Muscle of back (tissue), 11 donors: ENCODE measurements around the gene SUPT3H. TPM values are rescaled to one million over a fixed set of nuclear protein-coding genes. Genes with fewer than 3 reads are reported as not detected.
"Not testable (repeated sequence)": the region's sequence is repeated elsewhere in the genome, so short reads cannot be mapped to it uniquely, and the experiment has no call there.

Source experiments
- DNase-seq, 3 donors: peaks; one replicate each; pipeline versions ENCODE4 v3.0.0 to v3.0.0-alpha.2; 2013
- polyA plus RNA-seq, 10 donors: library from polyadenylated mRNA; unstranded; fragments of 120-200 nt; gene quantifications; one replicate each; pipeline ENCODE4 v1.2.1, GENCODE V29; 2013; ENCODE audit not compliant: insufficient read length in 10 of 10

Gene SUPT3H
- polyA plus RNA-seq, 10 donors = 9.7 to 13.7 (median 11.6) TPM

- no peak for DNase-seq
Measured at GRCh38 chr6:45326698-45327417, 50.9 kb downstream of the SUPT3H start.

GRCh38 chr6:45323656-45324224 lies 54.0 kb downstream of the SUPT3H start:
- DNase-seq = no peak

DNA sequence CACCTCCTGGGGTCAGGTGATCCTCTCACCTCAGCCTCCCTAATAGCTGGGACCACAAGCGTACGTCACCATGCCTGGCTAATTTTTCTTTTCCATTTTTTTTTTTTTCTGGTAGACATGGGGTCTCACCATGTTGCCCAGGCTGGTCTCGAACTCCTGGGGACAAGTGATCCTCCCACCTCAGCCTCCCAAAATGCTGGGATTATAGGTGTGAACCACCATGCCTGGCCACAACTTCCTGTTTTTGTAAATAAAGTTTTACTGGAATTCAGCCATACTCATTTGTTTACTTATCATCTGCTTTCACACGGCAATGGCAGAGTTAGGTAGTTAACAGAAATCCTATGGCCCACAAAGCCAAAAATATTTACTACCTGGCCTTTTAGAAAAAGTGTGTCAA lies 57.4 kb downstream of the SUPT3H start:
- DNase-seq = no peak

DNA sequence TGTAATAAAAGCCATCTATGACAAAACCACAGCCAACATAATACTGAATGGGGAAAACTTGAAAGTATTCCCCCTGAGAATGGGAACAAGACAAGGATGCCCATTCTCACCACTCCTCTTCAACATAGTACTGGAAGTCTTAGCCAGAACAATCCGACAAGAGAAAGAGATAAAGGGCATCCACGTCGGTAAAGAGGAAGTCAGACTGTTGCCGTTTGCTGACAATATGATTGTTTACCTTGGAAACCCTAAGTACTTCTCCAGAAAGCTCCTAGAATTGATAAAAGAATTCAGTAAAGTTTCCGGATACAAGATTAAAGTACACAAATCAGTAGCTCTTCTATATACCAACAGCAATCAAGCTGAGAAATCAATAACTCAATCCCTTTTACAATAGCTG lies 63.6 kb downstream of the SUPT3H start:
- DNase-seq = no peak

GRCh38 chr6:45310118-45310788 lies 67.5 kb downstream of the SUPT3H start:
- no peak for DNase-seq

DNA sequence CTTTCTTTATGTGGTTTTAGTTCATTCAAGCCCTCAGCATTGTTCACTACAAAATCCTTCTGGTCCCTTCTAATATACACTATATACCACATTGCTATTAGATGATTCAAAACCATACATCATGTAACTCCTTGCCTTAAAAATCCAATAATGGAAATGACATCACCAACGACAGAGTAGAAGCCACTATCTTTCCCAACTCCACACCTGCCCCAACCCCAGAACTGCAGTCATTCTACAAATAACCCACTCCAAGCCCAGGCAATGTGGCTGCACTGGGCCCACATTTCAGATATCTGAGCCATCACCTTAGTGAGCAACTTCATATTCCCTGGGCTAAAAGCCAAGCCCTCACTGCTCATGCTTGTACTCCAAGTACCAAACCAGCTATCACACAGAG lies 72.2 kb downstream of the SUPT3H start:
- no peak for DNase-seq

DNA sequence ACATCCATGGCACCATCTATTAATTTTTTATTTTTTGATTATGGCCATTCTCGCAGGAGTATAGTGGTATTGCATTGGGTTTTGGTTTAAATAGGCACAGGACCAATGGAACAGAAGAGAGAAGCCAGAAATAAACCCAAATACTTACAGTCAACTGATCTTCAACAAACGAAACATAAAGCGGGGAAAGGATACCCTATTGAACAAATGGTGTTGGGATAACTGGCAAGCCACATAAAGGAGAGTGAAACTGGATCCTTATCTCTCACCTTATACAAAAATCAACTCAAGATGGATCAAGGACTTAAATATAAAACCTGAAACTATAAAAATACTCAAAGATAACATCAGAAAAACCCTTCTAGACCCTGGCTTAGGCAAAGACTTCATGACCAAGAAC lies 74.9 kb downstream of the SUPT3H start:
- no peak for DNase-seq

DNA sequence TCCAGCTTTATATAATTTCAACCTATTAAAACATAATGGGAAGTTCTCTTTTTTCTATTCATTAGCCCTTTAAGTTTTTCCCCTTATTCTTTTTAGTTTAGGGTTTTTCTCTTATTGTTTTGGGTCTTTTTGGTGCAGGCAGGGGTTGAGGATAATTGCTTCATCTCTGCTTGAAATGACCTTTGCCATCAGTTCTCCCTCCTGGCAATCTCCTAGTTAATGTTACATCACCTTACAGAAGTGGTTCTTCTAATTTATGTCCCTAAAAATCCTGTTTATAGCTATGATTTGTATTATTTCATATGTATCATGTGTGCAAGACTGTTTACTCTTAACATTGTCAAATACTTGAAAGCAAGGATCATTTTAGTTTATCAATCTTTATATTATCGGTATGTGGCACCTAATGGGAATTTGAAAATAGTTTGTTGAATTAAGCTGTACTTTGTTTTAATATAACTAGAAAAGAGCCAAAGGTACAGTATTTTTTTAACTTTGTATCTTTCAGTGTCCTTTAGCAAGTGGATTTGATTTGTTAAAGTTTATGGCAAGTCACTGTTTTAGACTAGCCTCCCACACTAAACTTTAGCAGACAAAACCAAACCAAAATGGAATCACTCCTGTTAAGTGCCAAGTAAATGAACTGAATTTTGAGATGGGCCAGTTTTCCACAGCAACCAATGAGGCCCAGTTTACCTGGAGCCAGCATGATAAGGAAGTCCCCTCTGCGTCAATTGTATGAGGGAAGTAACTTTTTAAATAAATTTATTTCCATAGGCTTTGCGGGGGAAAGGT lies 76.2 kb downstream of the SUPT3H start:
- no peak for DNase-seq

DNA sequence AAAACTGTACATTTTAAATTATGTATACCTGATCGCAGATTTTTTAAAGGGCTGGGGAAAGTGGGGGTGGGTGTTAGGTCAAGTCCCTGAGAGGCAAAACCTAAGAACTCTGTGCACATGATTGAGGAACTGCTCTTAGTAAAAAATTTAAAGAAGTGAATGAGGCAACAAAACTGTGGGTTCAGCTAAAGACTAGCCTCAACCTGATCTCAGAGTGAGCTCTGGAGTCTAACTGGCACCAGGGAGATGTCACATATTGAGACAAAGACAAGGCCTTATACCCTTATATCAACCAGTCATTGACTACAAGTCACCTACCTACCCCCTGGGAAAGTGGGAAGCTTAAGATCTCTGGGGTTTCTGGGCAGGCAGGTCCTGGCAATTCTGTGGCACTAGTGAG lies 77.0 kb downstream of the SUPT3H start:
- no peak for DNase-seq

DNA sequence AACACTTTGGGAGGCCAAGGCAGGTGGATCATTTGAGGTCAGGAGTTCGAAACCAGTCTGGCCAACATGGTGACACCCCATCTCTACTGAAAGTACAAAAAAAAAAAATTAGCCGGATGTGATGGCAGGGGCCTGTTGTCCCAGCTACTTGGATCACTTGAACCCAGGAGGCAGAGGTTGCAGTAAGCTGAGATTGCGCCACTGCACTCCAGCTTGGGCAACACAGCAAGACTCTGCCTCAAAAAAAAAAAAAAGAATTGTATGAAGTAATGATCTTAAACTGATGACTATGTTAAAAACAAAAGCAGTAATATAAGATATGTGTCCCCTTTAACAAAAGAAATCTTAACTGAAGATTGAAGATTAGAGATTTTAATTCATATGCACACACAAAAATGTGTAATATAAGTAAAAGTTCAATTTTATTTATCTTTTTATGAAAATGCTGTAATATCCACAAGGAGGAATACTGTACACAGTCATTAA lies 78.6 kb downstream of the SUPT3H start:
- DNase-seq = no peak

- DNase-seq = peak; percentile 7 to 22 (median 12)
Measured at GRCh38 chr6:45297320-45297719, 80.4 kb downstream of the SUPT3H start.

DNA sequence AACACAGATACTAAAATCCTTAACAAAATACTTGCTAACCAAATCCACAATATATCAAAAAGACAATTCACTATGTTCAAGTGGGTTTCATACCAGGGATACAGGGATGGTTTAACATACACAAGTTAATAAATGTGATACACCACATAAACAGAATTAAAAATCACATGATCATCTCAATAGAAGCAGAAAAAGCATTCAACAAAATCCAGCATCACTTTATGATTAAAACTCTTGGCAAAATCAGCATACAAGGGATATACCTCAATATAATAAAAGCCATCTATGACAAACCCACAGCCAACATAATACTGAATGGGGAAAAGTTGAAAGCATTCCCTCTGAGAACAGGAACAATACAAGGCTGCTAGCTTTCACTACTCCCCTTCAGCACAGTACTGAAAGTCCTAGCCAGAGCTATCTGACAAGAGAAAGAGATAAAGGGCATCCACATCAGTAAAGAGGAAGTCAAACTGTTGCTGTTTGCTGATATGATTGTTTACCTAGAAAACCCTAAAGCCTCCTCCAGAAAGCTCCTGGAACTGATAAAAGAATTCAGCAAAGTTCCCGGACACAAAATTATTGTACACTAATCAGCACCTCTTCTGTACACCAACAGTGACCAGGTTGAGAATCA lies 83.6 kb downstream of the SUPT3H start:
- DNase-seq = not testable (repeated sequence)

DNA sequence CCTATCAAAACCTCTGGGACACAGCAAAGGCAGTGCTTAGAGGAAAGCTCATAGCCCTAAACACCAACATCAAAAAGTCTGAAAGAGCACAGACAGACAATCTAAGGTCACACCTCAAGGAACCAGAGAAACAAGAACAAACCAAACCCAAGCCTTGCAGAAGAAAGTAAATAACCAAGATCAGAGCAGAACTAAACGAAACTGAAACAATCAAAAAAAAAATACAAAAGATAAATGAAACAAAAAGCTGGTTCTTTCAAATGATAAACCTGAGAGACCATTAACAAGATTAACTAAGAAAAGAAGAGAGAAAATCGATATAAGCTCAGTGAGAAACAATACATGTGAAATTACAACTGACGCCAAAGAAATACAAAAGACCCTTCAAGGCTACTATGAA lies 84.4 kb downstream of the SUPT3H start:
- DNase-seq = no peak

DNA sequence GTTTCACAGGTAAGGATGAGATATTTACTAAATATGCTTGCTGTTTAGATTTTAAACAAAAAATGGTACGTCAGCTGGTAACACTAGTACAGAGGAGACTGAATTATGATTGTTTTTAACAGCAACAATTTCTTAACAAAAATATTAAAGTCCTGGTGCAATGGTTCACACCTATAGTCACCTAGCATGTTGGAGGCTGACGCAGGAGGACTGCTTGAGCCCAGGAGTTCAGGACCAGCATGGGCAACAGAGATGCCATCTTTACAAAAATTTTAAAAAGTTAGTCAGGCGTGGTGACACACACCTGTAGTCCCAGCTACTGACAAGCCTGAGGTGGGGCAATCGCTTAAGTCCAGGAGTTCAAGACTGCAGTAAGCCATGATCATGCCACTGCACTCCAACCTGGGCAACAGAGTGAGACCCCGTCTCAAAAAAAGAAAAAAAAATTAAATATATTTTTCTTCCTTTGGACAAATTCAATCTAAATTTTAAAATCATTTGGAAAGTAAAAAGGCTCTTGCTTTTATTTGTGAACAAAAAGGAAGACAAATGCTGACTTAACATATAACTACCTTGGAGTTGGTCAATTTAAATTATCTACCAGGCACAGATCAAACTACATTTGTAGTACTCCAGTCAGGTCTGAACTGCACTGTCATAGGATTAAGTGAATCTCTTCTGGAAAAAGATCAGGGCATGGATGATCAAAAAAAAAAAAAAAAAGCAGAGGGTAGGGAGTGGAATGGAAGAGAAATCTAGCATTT lies 87.8 kb downstream of the SUPT3H start:
- DNase-seq = no peak

GRCh38 chr6:45286707-45287106 lies 91.0 kb downstream of the SUPT3H start:
- DNase-seq = not testable (repeated sequence)

GRCh38 chr6:45278367-45278766 lies 99.4 kb downstream of the SUPT3H start:
- DNase-seq = no peak

GRCh38 chr6:45277741-45278140 lies 100.0 kb downstream of the SUPT3H start:
- DNase-seq = not testable (repeated sequence)

DNA sequence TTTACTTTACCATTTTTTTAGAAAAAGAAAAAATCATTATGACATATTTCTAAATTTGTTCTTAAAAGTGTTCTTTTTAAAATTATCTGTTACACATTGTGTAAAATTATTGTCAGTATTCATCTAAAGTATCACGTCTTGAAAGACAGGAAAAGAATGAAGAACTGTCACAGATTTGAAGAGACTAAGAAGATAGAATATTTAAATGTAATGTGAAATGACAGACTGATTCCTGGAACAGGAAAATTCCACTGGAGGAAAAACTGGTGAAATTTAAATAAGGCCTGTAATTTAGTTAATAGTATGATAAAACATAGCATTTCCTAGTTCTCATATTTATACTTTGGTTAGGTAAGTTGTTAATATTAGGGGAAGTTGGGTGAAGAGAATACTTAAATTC lies 102.4 kb downstream of the SUPT3H start:
- DNase-seq = no peak

- DNase-seq = no peak
Measured at GRCh38 chr6:45272626-45273025, 105.1 kb downstream of the SUPT3H start.

GRCh38 chr6:45265246-45265645 lies 112.5 kb downstream of the SUPT3H start:
- DNase-seq = no peak

DNA sequence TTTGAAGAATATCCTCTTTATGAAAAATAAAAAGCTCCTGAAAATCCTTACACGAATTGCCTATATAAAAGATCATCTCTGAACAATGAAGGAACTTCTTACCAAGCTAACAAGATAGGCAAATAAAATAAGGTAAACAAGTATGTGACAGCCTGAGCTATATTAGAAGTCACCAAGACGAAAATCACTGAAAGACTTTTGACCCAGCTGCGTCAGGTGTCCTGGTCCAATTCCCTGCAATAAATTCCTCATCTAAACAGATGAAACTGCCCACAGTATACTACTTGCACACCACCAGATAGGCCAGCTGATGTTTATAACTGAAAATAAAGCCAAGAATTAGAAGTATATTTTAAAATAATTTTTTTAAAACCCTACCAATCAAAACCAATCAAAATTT lies 117.0 kb downstream of the SUPT3H start:
- no peak for DNase-seq
